Measurements from ENCODE around the gene DOC2B. TPM values are rescaled to one million over a fixed set of nuclear protein-coding genes. Genes with fewer than 3 reads are reported as not detected.

DOC2B gene
- total RNA-seq, 1 experiment from 2014 or later: 0.17 TPM

- no peaks in the 10 kb centered on the region for H3K9me3 ChIP-seq (ENCODE audit: low read depth, low read length, poor library complexity, severe bottlenecking)
- no peak overlapping the region for H3K27ac ChIP-seq (ENCODE audit: low read depth, low read length, poor library complexity, severe bottlenecking)
- ChIA-PET POLR2A (ENCODE audit: low non-redundant PET) (interaction anchor here (0.7 kb wide), 1 partner anchor 1489 kb away, joined by 16 read pairs; no protein-coding TSS in a partner anchor), CTCF (no interaction called here)
- H3K4me1 ChIP-seq (ENCODE audit: insufficient read depth, low read length, poor library complexity, severe bottlenecking): no peaks in the 10 kb centered on the region
- no peak for DNase-seq (ENCODE audit: low spot score)
- H3K27me3 ChIP-seq (replicated peaks; ENCODE audit: insufficient read depth, low read depth, low read length, poor library complexity): peaks cover 25% of the 10 kb centered on the region
- no peak for TF ChIP-seq EZH2 (IDR thresholded peaks at IDR 0.05; ENCODE audit: borderline replicate concordance, low read depth, low read length, poor library complexity, severe bottlenecking)
- TF ChIP-seq, protein P1, sequence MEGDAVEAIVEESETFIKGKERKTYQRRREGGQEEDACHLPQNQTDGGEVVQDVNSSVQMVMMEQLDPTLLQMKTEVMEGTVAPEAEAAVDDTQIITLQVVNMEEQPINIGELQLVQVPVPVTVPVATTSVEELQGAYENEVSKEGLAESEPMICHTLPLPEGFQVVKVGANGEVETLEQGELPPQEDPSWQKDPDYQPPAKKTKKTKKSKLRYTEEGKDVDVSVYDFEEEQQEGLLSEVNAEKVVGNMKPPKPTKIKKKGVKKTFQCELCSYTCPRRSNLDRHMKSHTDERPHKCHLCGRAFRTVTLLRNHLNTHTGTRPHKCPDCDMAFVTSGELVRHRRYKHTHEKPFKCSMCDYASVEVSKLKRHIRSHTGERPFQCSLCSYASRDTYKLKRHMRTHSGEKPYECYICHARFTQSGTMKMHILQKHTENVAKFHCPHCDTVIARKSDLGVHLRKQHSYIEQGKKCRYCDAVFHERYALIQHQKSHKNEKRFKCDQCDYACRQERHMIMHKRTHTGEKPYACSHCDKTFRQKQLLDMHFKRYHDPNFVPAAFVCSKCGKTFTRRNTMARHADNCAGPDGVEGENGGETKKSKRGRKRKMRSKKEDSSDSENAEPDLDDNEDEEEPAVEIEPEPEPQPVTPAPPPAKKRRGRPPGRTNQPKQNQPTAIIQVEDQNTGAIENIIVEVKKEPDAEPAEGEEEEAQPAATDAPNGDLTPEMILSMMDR (conservative IDR thresholded peaks at IDR 0.05; ENCODE audit: low read depth, low read length): no peak
- intact Hi-C loops (cut with micrococcal nuclease; ENCODE audit: unreplicated experiment): no loop called here
- BruUV-seq (replicated peaks): no TSS peak
- H3K36me3 ChIP-seq (ENCODE audit: insufficient read depth, low read length, poor library complexity, severe bottlenecking): no peaks in the 10 kb centered on the region
- no peak overlapping the region for H3K4me3 ChIP-seq (ENCODE audit: low read depth, low read length, poor library complexity, severe bottlenecking)
Measured at GRCh38 chr17:177155-177554, 4.3 kb downstream of the DOC2B start.

DNA sequence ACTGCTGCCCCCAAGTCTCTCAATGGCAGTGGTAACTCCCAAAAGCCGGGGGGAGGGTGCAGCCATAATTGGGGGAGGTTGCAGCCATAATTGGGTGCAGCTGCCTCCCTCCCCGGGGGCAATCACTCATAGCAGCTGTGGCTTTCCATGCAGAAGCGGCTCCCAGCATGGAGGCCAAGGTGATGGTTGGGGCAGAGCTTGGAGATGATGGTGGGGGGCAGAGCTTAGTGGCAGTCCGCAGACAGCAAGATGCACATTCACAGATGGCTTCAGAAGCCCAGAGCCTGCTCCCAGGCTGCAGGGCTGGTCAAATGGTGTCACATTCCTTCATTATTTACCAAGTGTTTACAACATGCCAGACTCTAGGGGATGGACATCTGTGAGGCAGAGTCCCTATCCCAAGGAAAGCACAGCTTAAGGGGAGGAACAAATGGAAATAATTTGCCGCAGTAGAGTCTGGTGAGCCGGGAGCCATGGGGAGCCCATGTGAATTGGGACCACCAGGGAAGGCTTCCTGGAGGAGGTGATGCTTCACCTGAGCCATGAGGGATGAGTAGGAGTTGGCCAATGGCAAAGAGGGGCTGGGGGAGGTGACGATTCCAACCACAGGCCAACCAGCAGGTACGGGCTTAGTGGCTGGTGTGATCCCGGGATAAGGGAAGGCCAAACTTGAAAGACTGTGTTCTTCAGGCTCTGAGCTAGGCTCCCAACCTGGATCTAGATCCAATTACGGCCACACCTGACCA lies 8.1 kb downstream of the DOC2B start:
- Histone ChIP-seq H3K9me3 (ENCODE audit: low read depth, low read length, poor library complexity, severe bottlenecking) (no peaks in the 10 kb centered on the region), H3K27ac (ENCODE audit: low read depth, low read length, poor library complexity, severe bottlenecking) (no peak overlapping the region), H3K4me3 (ENCODE audit: low read depth, low read length, poor library complexity, severe bottlenecking) (no peak overlapping the region), H3K36me3 (ENCODE audit: insufficient read depth, low read length, poor library complexity, severe bottlenecking) (no peaks in the 10 kb centered on the region), H3K4me1 (ENCODE audit: insufficient read depth, low read length, poor library complexity, severe bottlenecking) (no peaks in the 10 kb centered on the region), H3K27me3 (replicated peaks; ENCODE audit: insufficient read depth, low read depth, low read length, poor library complexity) (no peaks in the 10 kb centered on the region)
- no peak for TF ChIP-seq EZH2 (IDR thresholded peaks at IDR 0.05; ENCODE audit: borderline replicate concordance, low read depth, low read length, poor library complexity, severe bottlenecking)
- TF ChIP-seq, protein P1 (conservative IDR thresholded peaks at IDR 0.05; ENCODE audit: low read depth, low read length): no peak
- intact Hi-C loops (cut with micrococcal nuclease; ENCODE audit: unreplicated experiment): no loop called here
- DNase-seq (ENCODE audit: low spot score): no peak
- no TSS peak for BruUV-seq (replicated peaks)
- ChIA-PET POLR2A (ENCODE audit: low non-redundant PET) (no interaction called here), CTCF (no interaction called here)

- H3K27ac ChIP-seq (ENCODE audit: low read depth, low read length, poor library complexity, severe bottlenecking): no peak overlapping the region
- no peaks in the 10 kb centered on the region for H3K36me3 ChIP-seq (ENCODE audit: insufficient read depth, low read length, poor library complexity, severe bottlenecking)
- H3K9me3 ChIP-seq (ENCODE audit: low read depth, low read length, poor library complexity, severe bottlenecking): no peaks in the 10 kb centered on the region
- no peak overlapping the region for H3K4me3 ChIP-seq (ENCODE audit: low read depth, low read length, poor library complexity, severe bottlenecking)
- intact Hi-C loops (cut with micrococcal nuclease; ENCODE audit: unreplicated experiment): no loop called here
- CTCF ChIA-PET: no interaction called here
- H3K4me1 ChIP-seq (ENCODE audit: insufficient read depth, low read length, poor library complexity, severe bottlenecking): no peaks in the 10 kb centered on the region
- TF ChIP-seq, protein P1 (conservative IDR thresholded peaks at IDR 0.05; ENCODE audit: low read depth, low read length): no peak
- TF ChIP-seq EZH2 (IDR thresholded peaks at IDR 0.05; ENCODE audit: borderline replicate concordance, low read depth, low read length, poor library complexity, severe bottlenecking): no peak
- BruUV-seq (replicated peaks): no TSS peak
- DNase-seq (ENCODE audit: low spot score): no peak
- no peaks in the 10 kb centered on the region for H3K27me3 ChIP-seq (replicated peaks; ENCODE audit: insufficient read depth, low read depth, low read length, poor library complexity)
- POLR2A ChIA-PET (ENCODE audit: low non-redundant PET): no interaction called here
Measured at GRCh38 chr17:172401-172800, 9.0 kb downstream of the DOC2B start.
